Activated effector memory CD4-positive, alpha-beta T cell treated with anti-CD3 and anti-CD28 coated beads, Interleukin-2, amount 50 U/mL, for 16 hours (primary cell): ENCODE data around the gene HIF3A.
A peak's percentile ranks its signal among the peaks of the same experiment; 100 is the strongest.
"Not testable (repeated sequence)": the region's sequence is repeated elsewhere in the genome, so short reads cannot be mapped to it uniquely, and the experiment has no call there.

Source experiments
- DNase-seq: peaks from one replicate; pipeline ENCODE4 v3.0.0-alpha.2; 2020

The HIF3A gene

DNA sequence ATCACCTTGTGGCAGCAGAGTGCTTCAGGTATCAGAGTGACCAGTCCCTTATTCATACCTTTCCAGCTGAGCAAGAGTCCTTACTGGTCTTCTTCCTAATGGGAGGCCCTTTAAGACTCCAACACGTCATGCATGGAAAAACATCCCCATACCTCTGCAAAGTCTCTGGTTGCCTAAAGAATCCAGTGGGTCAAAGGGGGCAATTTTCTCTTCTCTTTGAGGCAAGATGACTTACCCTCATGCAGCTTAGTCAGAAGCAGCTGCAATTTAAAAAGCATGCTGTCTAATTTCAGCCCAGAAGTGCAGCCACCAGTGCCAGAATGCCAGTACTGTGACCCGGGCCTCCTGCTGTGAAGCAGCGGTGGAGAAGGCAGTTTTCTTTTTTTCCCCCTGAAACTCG lies 68.7 kb downstream of the HIF3A start:
- DNase-seq, result no peak

DNA sequence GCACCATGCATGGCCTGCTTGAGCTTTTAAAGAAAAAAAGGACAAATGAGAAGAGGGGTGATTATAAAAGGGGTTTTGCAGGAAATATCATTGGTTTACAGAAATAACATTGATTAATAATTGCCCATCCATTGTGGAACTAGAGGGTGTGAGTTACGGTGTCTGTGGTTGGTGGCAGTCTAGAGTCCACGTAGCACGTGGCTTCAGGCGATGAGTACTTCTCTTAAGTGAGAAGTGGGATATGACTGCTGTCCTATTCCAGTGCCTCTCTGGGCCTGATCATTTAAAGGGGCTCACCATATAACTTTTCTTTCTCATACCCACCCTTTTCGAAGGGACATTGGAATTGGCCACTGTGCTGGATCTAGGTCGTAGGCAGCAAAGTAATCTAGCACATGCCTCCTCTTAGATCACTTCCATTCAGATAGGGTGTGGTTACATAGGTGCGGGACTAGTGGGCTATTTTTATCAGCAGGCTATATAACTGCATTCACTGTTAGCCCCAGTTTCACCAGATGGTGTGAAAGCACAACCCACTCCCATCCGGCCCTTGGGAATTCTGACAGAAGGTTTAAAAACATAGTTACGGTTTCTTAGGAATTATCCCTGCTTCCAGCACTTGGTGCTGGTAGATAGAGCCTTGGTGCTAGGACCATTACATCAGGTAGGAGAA lies 69.9 kb downstream of the HIF3A start:
- no peak for DNase-seq

DNA sequence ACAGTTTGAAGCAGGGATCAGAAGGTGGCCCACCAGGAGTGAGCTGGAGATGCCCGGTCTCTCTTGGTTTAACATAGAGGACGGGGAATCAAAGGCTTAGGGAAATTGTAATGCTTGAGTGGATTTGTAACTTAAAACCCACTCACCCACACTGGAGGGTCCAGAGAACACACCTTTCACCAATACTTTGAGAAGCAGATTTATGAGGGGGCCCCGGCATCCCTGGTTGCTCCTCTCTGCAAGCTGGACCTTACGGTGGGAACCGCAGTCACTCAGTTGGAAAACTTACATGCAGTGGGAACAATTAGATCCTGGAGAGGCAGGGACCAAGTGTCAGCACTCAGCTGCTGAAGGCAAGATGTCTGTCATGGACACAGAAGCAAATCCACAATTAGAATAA lies 70.6 kb downstream of the HIF3A start:
- no peak for DNase-seq

DNA sequence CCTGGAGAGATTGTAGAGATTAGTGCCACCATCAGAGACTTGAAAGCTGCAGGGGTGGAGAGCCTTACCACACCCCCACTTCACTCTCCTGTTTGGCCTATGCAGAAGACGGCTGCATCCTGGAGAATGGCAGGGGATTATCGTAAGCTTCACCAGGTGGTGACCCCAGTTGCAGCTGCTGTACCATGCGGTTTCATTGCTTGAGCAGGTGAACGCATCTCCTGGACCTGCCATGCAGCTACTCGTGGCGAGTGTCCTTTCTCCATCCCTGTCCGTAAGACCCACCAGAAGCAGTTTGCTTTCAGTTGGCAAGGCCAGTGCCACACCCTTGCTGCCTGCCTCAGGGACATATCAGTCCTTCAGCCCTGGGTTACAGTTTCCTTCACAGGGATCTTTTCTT lies 71.3 kb downstream of the HIF3A start:
- no peak for DNase-seq

DNA sequence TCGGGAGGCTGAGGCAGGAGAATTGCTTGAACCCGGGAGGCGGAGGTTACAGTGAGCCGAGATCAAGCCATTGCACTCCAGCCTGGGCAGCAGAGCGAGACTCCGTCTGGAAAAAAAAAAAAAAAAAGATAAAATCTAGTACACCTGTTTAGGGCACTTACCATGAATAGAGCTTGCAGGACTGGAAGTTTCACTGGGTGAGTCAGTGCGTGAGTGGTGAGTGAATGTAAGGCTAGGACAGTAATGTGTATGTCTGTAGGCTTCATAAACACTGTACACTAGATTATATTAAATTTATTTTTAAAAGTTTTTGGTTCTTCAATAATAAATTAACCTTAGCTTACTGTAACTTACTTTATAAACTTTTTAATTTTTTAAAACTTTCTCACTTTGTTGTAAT lies 73.0 kb downstream of the HIF3A start:
- DNase-seq, result no peak

DNA sequence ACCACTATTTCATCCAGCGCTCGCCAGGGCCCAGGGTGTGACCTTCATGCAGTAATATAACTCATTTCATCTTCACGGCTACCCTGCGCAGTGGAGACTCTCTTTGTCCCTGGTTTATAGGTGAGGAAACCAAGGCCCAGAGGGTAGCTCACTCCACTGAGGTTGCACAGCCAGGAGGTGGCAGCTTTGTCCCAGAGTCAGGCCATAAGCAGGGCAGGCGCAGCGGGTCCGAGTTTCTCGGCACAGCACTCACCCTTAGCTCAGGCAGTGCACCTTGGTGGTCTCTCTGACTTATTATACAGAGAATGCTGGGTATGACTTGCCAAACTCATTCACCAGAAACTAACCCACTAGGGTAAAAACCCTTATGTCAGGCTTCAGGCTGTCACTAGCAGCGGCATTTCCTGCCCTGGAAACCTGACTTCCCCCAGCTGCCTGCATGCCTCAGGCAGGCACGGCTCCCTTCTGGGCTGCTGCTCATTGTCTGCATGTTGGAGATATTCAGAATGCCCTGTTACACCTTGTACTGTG lies 74.6 kb downstream of the HIF3A start:
- DNase-seq, result peak; percentile 57

DNA sequence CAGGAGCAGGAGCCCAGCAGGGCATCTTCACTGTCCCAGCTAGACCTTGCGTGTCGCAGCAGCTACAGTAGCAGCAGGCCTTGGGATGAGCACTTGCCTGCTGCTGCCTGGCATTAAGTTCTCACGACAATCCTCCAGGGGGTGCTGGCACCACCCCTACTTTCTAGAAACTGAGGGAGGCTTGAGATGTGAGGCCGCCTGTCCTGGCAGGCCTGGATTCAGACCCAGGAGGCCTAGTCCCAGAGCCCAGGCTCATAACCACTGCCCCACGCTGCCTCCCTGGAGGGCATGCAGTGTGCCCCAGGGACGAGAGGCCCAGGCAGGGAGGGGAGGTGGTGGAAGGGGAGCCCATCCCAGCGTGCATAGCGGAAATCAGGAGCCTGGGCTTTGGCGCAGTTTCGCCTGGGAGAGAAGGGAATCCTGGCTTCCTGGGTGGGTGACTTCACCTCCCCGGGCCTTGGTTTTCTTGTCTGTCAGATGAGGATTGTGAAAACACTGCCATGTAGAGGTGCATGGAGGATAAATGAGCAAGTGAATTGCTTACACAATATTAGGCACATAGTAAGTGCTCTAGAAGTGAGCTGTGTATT lies 76.2 kb downstream of the HIF3A start:
- no peak for DNase-seq

DNA sequence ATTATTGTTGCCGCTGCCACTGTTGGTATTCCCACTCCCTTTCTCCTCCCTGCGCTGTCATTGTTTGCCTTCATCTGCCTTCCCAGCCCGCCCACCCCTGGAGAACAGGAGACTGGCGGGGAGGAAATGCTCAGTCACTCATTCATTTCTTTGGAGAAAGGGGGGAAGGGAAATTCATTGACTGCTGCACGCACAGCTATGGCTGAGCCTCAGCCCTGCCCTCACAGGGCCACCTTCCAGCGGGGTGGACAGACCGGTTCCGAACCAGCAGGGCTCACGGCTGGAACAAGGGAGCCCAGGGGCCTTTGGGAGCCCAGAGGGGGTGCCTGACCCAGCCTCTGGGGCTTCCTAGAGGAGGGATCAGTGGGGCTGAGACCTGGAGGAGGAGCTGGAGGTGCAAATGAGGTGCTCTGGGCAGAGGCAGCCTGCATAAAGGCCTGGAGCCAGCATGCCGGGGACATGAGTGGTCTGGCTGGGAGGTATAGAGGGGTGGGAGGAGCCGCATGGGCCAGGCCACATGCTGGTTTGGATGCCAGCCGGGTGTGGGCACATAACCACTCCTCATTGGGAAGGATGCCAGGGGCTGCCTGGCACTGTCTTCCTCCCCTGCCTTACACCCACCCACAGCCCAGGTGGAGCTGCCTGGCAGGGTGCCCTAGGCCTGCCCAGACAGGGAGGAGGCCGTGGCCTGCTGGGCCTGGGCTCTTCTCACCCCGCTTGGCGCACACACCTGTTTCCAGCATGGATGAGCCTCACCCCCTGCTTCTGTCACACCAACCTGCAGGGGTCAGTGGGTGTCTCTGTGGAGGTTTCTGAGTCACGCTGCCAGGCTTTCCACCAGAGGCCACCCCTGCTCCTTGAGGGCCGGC lies 76.9 kb downstream of the HIF3A start:
- DNase-seq, result no peak

DNA sequence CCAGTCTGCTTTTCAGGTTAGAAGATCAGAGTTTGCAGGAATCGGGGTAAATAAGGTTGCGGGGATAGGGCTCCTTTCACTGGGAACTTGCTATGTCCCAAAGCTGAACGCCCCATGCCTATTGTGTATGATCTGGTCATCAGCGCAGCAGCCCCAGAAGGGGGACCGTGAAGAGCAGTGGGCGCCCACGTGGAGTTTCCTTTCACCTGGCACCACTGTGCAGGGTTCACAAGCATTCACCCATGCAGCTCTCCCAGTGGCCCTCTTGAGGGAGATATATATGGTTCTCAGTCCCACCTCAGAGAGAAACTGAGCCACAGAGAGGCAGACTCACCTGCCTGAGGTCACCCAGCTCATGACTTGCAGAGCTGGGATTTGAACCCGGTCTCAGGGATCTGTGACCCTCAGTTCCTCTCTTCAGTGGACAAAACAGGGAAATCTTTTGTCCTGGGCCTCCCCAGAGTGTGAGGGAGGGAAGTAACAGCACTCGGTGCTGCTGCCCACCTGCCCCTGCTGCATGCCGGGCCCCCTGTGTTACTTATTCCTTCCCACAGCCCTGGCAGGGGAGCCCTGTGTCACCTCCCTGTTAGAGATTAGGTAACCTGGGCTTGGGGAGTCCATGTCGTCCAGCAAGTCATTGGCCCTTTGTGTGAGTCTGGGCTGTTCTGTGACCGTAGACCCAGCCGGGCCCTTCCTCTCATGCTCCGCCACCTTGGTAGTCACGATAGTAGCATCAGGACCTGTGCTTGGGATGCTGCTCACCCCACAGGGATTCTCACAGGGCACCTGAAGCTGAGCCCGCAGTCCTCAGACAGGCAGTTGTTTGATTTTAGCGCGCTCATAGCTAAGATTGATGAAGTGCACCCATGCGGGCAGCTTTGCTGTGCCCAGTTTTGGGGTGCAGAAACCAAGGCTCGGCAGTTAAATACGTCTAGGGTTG lies 78.0 kb downstream of the HIF3A start:
- no peak for DNase-seq

DNA sequence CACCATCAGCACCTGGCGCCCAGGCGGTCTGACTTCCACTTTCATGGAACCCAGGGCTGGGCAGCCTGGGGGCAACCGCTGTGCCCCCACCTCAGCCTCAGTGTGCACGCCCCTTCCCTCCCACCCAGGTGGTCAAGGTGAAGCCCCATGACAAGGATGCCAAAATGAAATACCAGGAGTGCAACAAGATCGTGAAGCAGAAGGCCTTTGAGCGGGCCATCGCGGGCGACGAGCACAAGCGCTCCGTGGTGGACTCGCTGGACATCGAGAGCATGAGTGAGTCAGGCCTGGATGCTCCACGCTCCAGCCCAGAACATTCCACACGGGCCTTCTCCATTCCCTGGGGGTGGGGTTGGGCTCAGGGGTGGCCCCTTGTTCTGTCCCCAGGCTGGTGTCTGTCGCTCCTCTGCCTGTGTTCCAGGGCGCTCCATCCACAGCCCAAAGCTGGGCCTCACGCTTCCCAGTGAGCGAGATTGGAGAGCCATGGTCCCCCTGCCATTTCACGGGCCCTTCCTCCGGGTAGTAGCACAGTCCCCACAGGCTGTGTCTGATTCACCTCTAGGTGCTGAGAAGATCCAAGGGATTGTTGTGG lies 78.7 kb downstream of the HIF3A start:
- DNase-seq, result not testable (repeated sequence)

DNA sequence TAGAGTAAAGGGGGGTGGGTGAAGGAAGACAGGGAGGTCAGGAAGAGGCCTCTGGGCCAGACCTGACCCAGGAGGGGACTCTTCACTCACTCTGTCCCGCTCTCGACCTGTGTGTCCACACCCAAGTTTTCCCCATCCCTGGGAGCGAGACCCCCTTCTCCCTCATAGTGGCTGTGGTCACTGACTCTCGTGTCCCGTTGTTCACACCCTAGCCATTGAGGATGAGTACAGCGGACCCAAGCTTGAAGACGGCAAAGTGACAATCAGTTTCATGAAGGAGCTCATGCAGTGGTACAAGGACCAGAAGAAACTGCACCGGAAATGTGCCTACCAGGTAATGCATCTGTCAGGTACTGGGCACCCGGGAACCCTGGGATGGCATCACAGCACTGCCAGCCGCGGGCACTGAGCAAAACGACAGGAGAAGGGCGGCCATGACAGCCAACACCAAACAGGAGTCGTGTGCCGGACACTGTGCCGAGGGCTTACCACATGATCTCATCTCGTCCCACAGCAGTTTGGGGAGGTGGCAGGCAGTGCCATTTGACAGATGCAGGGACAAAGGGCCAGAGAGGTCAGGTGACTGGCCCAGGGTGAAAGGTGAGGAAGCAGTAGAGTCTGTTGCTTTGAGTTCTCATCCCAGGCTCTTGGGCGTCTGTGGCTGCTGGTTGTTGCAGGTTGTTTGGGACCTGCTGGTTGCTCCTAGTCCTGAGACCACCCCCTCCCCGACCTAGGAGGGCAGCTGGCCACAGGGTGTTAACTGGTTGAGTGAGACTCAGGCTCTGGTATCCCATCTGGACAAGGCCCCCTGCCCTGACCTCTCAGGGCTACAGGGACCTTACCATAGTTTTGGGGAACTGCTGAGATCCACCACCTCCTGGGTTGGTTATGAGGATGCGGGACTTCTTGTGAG lies 79.7 kb downstream of the HIF3A start:
- DNase-seq, result no peak

DNA sequence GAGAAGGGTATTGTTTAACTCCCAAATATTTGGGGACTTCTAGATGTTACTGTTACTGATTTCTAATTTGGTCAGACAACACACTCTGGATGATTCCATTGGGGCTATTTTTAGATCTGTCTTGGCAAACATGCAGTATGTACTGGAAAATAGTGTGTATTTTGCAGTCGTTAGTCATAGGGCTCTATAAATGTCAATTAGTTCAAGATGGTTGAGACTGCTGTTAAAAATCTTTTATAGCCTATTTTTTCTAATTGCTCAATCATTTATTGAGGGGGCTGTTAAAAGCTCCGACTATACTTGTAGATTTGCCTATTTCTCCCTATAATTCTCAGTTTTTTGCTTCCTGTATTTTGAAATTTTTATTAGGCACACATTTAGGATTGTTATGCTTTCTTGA lies 81.4 kb downstream of the HIF3A start:
- DNase-seq, result no peak

DNA sequence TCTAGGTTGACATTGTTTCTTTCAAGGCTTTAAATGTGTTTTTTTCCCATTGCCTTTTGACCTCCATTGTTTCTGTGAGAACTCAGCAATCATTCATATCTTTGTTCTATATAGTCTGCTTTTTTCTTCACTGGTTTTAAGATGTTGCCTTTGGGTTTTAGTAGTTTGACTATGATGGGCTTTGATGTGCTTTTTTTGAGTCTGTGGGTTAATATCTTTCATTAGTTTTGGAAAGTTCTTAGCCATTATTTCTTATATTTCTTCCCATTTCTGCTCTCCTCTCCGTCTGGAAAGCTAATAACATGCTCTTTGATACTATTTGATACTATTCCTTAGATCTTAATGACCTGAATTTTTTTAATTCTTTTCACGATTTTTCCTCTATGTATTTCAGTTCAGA lies 83.8 kb downstream of the HIF3A start:
- no peak for DNase-seq

DNA sequence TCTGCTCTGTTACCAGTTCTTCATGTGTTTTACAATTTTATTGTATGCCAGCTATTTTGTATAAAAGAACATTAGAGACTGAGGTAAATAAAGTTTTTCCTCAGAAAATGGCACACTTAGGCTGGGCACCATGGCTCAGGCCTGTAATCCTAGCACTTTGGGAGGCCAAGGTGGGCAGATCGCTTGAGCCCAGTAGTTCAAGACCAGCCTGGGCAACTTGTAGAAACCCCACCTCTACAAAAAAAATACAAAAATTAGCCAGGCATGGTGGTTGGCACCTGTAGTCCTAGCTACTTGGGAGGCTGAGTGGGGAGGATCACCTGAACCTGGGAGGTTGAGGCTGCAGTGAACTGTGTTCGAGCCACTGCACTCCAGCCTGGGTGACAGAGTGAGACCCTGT lies 84.5 kb downstream of the HIF3A start:
- DNase-seq, result no peak

DNA sequence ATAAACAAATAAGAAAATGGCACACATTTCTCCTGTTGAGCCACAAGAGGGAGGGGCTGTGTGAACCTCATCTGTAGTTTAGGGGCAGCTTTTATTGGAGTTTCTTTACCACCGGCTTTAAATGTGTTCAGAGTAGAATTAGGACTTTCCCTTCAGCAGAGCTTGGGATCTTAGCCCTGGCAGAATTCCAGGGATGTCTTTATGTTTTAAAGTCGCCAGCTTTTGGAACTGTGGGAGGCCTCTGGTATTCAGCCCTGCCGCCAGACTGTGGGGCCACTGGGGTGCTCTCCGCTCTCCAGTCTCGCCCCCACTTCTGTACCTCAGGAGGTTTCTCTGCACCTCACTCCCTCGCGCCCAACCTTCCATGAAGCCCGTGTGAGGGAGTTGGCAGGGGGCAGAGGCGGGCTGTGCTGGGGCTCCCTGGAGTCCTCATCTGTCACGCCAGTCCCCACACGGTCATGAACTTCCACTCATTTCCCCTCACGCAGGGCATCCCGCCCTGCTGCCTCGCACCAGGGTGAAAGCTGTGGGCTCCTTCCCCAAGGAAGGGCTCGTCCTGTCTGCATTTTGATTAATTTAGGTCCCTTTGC lies 85.0 kb downstream of the HIF3A start:
- DNase-seq, result no peak

DNA sequence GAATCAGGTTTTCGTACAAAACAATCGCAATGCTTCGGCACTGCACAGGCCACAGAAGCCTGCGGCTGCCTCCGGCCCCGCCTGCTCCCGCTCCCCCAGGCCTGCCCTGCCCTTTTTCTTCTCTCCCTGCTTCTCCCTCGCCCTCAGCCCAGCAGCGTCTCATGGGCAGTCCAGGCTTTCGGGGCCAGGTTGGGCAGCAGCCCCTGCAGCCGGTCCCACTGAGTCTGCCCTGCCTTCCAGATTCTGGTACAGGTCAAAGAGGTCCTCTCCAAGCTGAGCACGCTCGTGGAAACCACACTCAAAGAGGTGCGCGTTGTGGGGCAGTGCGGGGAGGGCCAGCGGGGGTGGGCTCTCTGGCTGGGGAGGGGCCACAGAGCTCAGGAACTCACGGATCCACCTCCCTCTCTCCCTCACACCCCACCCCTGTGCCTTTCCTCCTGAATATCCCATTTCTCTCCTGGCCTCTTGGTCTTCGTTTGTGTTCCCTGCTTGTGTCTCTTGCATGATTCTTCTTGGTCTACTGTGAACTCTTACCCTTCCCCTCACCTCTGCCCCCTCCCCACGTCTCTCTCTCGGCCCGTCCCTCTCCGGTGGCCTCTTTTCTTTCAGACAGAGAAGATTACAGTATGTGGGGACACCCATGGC lies 86.5 kb downstream of the HIF3A start:
- no peak for DNase-seq

DNA sequence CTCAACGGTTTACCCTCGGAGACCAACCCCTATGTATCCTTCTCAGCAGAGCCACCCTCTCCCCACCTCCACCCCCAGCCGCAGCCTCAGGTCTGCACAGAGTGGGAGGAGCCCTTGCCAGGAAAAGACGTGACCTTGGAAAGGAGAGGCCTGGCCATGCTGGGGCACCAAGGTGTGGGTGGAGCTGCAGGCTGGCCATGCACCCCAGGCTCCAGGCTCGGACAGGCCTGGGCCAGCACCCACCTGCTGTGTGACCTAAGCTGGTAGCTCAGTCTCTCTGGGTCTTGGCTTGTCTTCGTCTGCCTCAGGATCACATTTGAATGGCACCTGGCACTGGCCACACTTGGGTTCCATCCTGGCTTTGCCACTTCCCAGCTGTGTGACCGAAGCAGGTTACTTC lies 87.0 kb downstream of the HIF3A start:
- no peak for DNase-seq

DNA sequence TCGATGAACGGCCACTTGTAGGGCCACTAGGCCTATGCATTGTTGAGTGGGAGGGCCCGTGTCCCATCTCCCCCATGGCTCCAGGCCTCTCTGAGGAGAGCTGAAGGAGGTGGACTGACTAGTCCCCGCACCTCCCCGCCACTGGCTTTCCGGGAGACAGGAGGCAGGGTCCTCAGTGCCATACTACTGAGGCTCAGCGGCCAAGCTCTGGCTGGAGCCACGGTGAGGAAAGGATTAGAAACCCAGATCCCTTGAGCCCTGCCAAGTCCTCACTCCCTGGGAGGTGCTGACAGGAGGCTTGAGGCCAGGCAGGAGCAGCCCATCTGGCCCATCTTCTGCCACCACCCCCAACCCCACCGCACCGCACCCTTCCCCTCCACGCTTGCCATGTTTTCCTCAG lies 87.6 kb downstream of the HIF3A start:
- no peak for DNase-seq

DNA sequence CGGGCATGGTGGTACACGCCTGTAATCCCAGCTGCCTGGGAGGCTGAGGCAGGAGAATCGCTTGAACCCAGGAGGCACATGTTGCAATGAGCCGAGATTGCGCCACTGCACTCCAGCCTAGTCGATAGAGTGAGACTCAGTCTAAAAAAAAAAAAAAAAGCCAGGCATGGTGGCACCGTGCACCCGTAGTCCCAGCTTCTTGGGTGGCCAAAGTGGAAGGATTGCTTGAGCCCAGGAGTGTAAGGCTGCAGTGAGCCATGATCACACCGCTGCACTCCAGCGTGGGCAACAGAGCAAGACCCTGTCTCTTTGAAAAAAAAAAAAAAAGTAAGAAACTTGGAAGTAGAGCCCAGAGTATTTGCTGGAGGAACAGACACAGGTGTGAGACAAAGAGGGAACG lies 88.8 kb downstream of the HIF3A start:
- no peak for DNase-seq

DNA sequence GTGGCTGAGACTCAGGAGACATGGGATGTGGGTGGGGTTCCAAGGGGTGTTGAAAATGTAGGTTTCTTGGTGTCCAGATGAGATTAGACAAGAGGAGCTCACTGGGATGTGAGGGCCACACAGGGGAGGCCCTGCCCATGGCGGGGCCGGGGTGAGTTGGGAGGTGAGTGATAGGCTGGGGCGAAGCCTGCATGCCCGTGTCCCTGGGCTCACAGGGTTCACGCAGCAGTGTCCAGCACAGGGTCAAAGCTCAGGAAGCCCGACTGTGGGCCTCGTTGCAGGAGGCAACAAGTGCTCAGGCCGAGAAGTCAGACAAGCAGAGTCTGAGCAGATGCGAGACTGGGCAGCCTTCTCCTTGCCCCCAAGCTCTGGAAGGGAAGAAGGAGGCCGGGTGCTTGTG lies 89.3 kb downstream of the HIF3A start:
- no peak for DNase-seq
